KMS-11 (cell line): ENCODE results near the gene NRSN1.

ENCODE experiments used
- H2AFZ ChIP-seq: fragments of 200-600 bp; sonication (generic); 2 replicates; pipeline ENCODE4 v1.6.1; 2016; ENCODE audit warnings: antibody characterized with exemption, mixed run types, low read depth
- H3K27ac ChIP-seq: fragments of 200-600 bp; sonication (generic); 2 replicates; pipeline ENCODE4 v1.6.1; 2016; ENCODE audit warnings: mild to moderate bottlenecking, mixed run types
- H3K27me3 ChIP-seq: fragments of 200-600 bp; sonication (generic); 2 replicates; pipeline ENCODE4 v1.6.1; 2017; ENCODE audit warnings: mild to moderate bottlenecking, low read depth, mixed run types, moderate library complexity; ENCODE audit not compliant: insufficient read depth
- H3K36me3 ChIP-seq: fragments of 200-600 bp; sonication (generic); 2 replicates; pipeline ENCODE4 v1.6.1; 2017; ENCODE audit warnings: mild to moderate bottlenecking, mixed run types; ENCODE audit not compliant: insufficient read depth
- H3K4me1 ChIP-seq: fragments of 200-600 bp; sonication (generic); 2 replicates; pipeline ENCODE4 v1.6.1; 2016; ENCODE audit warnings: mild to moderate bottlenecking, low read depth, mixed run types; ENCODE audit not compliant: poor library complexity, severe bottlenecking
- H3K4me2 ChIP-seq: fragments of 200-600 bp; sonication (generic); 2 replicates; pipeline ENCODE4 v1.7.0; 2016; ENCODE audit warnings: mild to moderate bottlenecking, mixed run types
- H3K4me3 ChIP-seq: fragments of 200-600 bp; sonication (generic); IDR thresholded peaks from 2 replicates; pipeline ENCODE4 v1.6.1; 2017; ENCODE audit warnings: low read depth, low read length, mixed read lengths; ENCODE audit not compliant: insufficient read depth
- H3K79me2 ChIP-seq: fragments of 200-600 bp; sonication (generic); 2 replicates; pipeline ENCODE4 v1.6.1; 2016; ENCODE audit warnings: low read depth, mixed run types; ENCODE audit not compliant: insufficient read depth
- H3K9ac ChIP-seq: fragments of 200-600 bp; sonication (generic); 2 replicates; pipeline ENCODE4 v1.6.1; 2016; ENCODE audit warnings: mild to moderate bottlenecking, mixed run types
- H4K20me1 ChIP-seq: fragments of 200-600 bp; sonication (generic); 2 replicates; pipeline ENCODE4 v1.6.1; 2016; ENCODE audit warnings: mild to moderate bottlenecking, mixed run types; ENCODE audit not compliant: insufficient read depth
- CTCF ChIP-seq: fragments of 200-600 bp; sonication (generic); conservative IDR thresholded peaks from 2 replicates; pipeline ENCODE4 v1.6.1; 2017; ENCODE audit warnings: low read depth, mild to moderate bottlenecking, antibody characterized with exemption, low read length, moderate library complexity, mixed read lengths

NRSN1 gene

GRCh38 chr6:24100770-24101155, 25.3 kb upstream of the NRSN1 start:
- no peaks in the 10 kb centered on the region for H3K4me1 ChIP-seq
- H2AFZ ChIP-seq: no peak overlapping the region
- H3K36me3 ChIP-seq: no peaks in the 10 kb centered on the region
- no peaks in the 10 kb centered on the region for H3K79me2 ChIP-seq
- no peak overlapping the region for H3K4me3 ChIP-seq
- no peak overlapping the region for H3K4me2 ChIP-seq
- TF ChIP-seq CTCF: no peak
- H4K20me1 ChIP-seq: no peaks in the 10 kb centered on the region
- H3K27ac ChIP-seq: no peak overlapping the region
- H3K27me3 ChIP-seq: no peaks in the 10 kb centered on the region
- H3K9ac ChIP-seq: no peak overlapping the region

DNA sequence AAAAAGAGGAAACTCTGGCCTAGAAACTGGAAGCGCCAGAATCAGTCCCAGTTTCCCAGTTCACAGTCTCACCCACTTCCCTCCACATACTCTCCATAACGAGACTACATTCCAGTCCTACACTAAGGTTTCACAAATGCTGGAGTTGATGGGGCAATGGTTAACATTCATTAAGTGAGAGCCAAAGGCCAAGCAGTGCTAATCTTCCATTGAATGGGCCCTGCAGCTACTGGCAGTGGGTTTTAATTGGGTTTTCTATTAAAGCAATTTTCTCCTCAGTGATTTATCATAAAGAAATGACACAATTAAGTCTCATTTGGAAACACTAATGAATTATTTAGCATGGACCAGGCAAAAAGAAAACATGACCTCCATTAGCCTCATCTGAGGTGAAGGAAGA, 20.8 kb upstream of the NRSN1 start:
- Histone ChIP-seq H2AFZ (no peak overlapping the region), H3K9ac (no peak overlapping the region), H3K36me3 (no peaks in the 10 kb centered on the region), H3K4me1 (no peaks in the 10 kb centered on the region), H3K4me3 (no peak overlapping the region), H3K27me3 (no peaks in the 10 kb centered on the region), H3K4me2 (no peak overlapping the region), H4K20me1 (no peaks in the 10 kb centered on the region), H3K27ac (no peak overlapping the region), H3K79me2 (no peaks in the 10 kb centered on the region)
- no peak for TF ChIP-seq CTCF

DNA sequence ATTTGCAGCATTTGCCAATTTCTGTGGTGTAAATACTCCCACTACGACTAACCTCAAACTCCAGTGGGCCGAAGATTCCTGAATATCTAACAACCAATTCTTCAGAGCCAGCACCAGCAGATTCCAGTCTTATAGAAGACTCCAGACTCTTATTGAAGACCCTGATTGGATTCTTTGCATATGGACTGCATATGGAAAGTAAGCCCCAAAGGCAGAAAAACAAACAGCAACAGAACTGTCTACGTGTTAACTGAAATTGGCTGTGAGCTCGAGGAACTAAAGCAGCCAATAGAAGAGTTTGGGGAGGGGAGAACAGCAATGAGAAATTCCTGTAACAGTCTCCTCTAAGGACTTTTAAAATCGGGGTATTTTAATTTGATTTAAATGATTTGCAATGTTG, 19.7 kb upstream of the NRSN1 start:
- Histone ChIP-seq H3K27ac (no peak overlapping the region), H3K79me2 (no peaks in the 10 kb centered on the region), H3K9ac (no peak overlapping the region), H4K20me1 (no peaks in the 10 kb centered on the region), H3K4me3 (no peak overlapping the region), H3K4me2 (no peak overlapping the region), H3K36me3 (no peaks in the 10 kb centered on the region), H3K4me1 (no peaks in the 10 kb centered on the region), H3K27me3 (no peaks in the 10 kb centered on the region), H2AFZ (no peak overlapping the region)
- no peak for TF ChIP-seq CTCF

DNA sequence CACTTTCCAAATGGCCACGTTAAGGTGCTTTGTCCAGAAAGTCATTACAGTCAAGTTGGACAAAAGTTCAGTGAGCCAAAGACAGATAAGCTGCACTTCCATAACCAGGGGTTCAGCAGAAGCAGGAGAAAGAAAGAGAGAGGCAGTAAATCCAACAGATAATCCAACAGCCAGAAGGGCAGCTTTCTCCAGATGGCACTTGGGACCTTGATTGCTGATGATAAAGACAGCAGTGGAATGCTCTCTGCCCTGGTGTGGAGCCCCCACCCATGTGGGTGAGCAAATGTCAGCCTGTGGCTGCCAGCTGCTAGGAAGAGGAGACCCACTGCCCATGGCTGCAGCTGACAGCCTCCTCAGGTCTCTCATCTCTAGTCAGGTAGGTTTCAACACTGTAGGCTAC, 18.7 kb upstream of the NRSN1 start:
- Histone ChIP-seq H3K4me3 (no peak overlapping the region), H3K27ac (no peak overlapping the region), H3K4me1 (no peaks in the 10 kb centered on the region), H3K4me2 (no peak overlapping the region), H4K20me1 (no peaks in the 10 kb centered on the region), H3K36me3 (no peaks in the 10 kb centered on the region), H3K79me2 (no peaks in the 10 kb centered on the region), H2AFZ (no peak overlapping the region), H3K27me3 (no peaks in the 10 kb centered on the region), H3K9ac (no peak overlapping the region)
- no peak for TF ChIP-seq CTCF

DNA sequence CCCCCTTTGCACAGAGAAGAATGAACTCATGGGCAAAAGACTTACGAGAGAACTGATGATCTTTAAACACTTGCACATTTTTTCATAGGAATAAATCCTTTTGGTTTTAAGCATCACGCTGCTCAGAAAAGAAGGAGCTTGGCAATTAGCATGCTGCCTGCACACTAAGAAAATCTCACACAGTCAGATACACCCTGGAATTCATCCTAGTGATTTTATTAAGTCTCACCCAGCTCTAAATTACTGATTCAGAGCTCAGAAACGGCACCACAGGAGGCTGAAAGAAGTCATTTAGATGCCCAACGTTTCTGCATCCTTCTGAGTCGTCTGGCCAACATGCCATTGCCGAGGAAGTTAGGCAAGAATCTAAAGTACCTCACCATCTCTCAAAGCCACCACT, 18.0 kb upstream of the NRSN1 start:
- Histone ChIP-seq H3K27me3 (no peaks in the 10 kb centered on the region), H3K27ac (no peak overlapping the region), H3K4me3 (no peak overlapping the region), H3K79me2 (no peaks in the 10 kb centered on the region), H4K20me1 (no peaks in the 10 kb centered on the region), H3K4me2 (no peak overlapping the region), H3K9ac (no peak overlapping the region), H3K36me3 (no peaks in the 10 kb centered on the region), H2AFZ (no peak overlapping the region), H3K4me1 (no peaks in the 10 kb centered on the region)
- no peak for TF ChIP-seq CTCF
